Ovary (tissue), 3 donors: ENCODE measurements around the gene LEMD1.

Experiments used
- CTCF ChIP-seq, 3 donors: fragments of 450-650 bp in 2 of 3; fragments of 200-600 bp in 1 of 3; IDR thresholded peaks; one replicate each; pipeline versions ENCODE4 v1.5.1 to v1.8.0; 2016 to 2022; ENCODE audit warnings: antibody characterized with exemption in 3 of 3, mild to moderate bottlenecking in 1 of 3
- POLR2A ChIP-seq: fragments of 450-650 bp; IDR thresholded peaks from one replicate; pipeline ENCODE4 v1.6.1; 2017; ENCODE audit warnings: antibody characterized with exemption, mild to moderate bottlenecking, moderate library complexity
- donor health status: DM: no; HTN: no; CAD: no.

- TF ChIP-seq POLR2A = no peak
- TF ChIP-seq CTCF (IDR thresholded peaks at IDR 0.05) = no peak
These were observed 37.1 kb upstream of the LEMD1 start for GRCh38 chr1:205458777-205459566.
